ENCODE measurements around the gene FOXC2.

DNA sequence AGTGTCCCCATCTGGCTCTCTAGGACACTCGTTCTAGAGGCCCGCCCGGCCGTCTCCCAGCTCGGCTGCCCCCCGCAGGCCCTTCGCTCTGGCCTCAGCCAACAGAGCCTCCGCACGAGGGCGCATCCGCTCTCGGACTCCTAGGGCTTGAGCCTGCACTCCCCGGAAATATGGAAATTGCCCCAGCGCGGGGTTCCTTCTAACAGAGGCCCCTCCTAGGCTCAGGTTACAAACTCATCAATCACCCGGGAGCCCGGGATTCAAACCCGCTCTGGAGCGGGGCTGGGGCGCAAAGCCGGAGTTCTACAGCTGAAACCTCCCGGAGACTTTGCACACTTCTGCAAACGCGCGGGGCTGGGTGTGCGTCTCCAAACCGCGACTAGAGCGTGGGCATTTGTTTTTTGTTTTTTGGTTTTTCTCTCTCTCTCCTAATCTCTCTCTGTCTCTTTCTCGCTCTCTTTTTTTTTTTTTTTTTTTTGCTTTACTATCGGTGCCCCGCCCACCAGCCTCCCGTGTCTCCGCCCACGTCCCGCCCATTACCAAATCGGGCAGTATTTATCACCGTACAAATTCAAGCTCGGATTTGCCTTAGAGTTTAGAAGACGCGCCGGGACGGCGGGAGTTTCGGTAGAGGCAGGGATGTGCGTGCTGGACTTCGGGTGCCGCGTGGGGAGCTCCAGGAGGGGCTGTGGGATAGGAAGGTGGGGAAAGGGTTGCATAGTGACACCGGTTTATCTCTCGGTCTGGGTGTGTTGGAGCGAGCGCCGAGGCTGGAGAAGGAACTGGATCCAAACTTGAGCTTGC is 9.3 kb downstream of the FOXC2 start:
- TF ChIP-seq, protein P1, sequence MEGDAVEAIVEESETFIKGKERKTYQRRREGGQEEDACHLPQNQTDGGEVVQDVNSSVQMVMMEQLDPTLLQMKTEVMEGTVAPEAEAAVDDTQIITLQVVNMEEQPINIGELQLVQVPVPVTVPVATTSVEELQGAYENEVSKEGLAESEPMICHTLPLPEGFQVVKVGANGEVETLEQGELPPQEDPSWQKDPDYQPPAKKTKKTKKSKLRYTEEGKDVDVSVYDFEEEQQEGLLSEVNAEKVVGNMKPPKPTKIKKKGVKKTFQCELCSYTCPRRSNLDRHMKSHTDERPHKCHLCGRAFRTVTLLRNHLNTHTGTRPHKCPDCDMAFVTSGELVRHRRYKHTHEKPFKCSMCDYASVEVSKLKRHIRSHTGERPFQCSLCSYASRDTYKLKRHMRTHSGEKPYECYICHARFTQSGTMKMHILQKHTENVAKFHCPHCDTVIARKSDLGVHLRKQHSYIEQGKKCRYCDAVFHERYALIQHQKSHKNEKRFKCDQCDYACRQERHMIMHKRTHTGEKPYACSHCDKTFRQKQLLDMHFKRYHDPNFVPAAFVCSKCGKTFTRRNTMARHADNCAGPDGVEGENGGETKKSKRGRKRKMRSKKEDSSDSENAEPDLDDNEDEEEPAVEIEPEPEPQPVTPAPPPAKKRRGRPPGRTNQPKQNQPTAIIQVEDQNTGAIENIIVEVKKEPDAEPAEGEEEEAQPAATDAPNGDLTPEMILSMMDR (IDR thresholded peaks at IDR 0.05): peak in 6 of 7 experiments; percentile 10 to 38 (median 31)
- no peak for TF ChIP-seq POLR2A (IDR thresholded peaks at IDR 0.05)

Data from body of pancreas (tissue), 4 donors.